PC-3 (cell line): ENCODE data around the gene INIP.

ENCODE experiments used
- CTCF ChIP-seq: fragments of 300-600 bp; sonication (generic); conservative IDR thresholded peaks from 2 replicates; pipeline ENCODE4 v1.5.1; 2017; ENCODE audit warnings: antibody characterized with exemption, low read depth, mild to moderate bottlenecking, low read length
- EZH2 ChIP-seq: fragments of 300-600 bp; sonication (generic); IDR thresholded peaks from one replicate; pipeline ENCODE4 v1.6.1; 2017; ENCODE audit warnings: antibody characterized with exemption, mild to moderate bottlenecking, low read length; ENCODE audit not compliant: unreplicated experiment

- TF ChIP-seq CTCF, result no peak
- TF ChIP-seq EZH2, result no peak
Observed at GRCh38 chr9:112754578-112754977, 36.7 kb upstream of the INIP start.
